Tibial nerve (tissue), 3 donors: ENCODE results near the gene ARHGAP44.

ENCODE experiments used
- POLR2A ChIP-seq, 2 donors: fragments of 450-650 bp; IDR thresholded peaks; one replicate each; pipeline ENCODE4 v1.6.1; 2017; ENCODE audit warnings: antibody characterized with exemption in 2 of 2, mild to moderate bottlenecking in 2 of 2, moderate library complexity in 2 of 2
- TF ChIP-seq, protein P1 (sequence below), 5 experiments: fragments of 200-600 bp in 3 of 5; fragments of 450-650 bp in 2 of 5; sonication (generic) in 3 of 5; IDR thresholded peaks; one replicate each; pipeline ENCODE4 v1.5.1; 2016 to 2019; ENCODE audit warnings: antibody characterized with exemption in 5 of 5, mild to moderate bottlenecking in 3 of 5, moderate library complexity in 2 of 5

DNA sequence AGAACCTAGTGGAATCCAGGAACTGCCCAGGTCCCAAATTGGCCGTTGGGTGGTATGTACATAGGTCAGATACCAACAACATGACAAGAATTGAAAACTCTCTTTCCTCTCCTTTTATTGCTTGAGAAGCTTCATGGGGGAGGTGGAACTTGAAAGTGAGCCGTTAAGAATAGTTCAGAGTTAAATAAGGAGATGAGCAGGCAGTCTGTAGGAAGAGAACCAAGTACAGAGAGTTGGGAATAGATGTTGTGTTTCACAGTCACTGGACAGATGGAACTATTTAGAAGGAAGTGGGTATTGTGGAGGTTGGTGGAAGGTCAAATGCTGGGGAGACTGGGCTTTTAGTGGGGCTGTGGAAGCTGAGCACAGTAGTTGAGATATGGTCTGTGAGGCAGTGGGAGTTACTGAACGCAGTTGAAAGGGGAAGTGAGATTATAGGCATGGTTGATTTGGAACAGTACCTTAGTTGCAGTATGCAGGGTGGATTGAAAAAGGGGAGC, 26.4 kb downstream of the ARHGAP44 start:
- TF ChIP-seq, protein P1, sequence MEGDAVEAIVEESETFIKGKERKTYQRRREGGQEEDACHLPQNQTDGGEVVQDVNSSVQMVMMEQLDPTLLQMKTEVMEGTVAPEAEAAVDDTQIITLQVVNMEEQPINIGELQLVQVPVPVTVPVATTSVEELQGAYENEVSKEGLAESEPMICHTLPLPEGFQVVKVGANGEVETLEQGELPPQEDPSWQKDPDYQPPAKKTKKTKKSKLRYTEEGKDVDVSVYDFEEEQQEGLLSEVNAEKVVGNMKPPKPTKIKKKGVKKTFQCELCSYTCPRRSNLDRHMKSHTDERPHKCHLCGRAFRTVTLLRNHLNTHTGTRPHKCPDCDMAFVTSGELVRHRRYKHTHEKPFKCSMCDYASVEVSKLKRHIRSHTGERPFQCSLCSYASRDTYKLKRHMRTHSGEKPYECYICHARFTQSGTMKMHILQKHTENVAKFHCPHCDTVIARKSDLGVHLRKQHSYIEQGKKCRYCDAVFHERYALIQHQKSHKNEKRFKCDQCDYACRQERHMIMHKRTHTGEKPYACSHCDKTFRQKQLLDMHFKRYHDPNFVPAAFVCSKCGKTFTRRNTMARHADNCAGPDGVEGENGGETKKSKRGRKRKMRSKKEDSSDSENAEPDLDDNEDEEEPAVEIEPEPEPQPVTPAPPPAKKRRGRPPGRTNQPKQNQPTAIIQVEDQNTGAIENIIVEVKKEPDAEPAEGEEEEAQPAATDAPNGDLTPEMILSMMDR (IDR thresholded peaks at IDR 0.05), result no peak
- TF ChIP-seq POLR2A (IDR thresholded peaks at IDR 0.05), result no peak
